IPS-18a (cell line): ENCODE measurements around the gene EXOG.

Experiments used
- H3K27ac ChIP-seq: one replicate; pipeline ENCODE4 v1.5.1; 2013; ENCODE audit warnings: low read length
- H3K27me3 ChIP-seq: one replicate; pipeline ENCODE4 v1.6.1; 2013; ENCODE audit warnings: mild to moderate bottlenecking, low read length; ENCODE audit not compliant: control insufficient read depth, insufficient read depth
- H3K36me3 ChIP-seq: one replicate; pipeline ENCODE4 v1.6.1; 2013; ENCODE audit warnings: low read depth, low read length; ENCODE audit not compliant: control insufficient read depth
- H3K4me1 ChIP-seq: one replicate; pipeline ENCODE4 v1.6.1; 2013; ENCODE audit warnings: low read depth, low read length; ENCODE audit not compliant: control insufficient read depth
- H3K4me3 ChIP-seq: one replicate; pipeline ENCODE4 v1.5.1; 2013; ENCODE audit warnings: low read length
- H3K9ac ChIP-seq: one replicate; pipeline ENCODE4 v1.6.1; 2013; ENCODE audit warnings: mild to moderate bottlenecking, low read length, moderate library complexity
- H3K9me3 ChIP-seq: one replicate; pipeline ENCODE4 v1.6.1; 2013; ENCODE audit warnings: low read depth, low read length; ENCODE audit not compliant: control insufficient read depth

Gene EXOG

GRCh38 chr3:38458796-38459498 is 37.2 kb upstream of the EXOG start:
- Histone ChIP-seq H3K4me1 (peaks cover 15% of the 10 kb centered on the region), H3K27me3 (no peaks in the 10 kb centered on the region), H3K9me3 (no peaks in the 10 kb centered on the region), H3K27ac (no peak overlapping the region), H3K9ac (no peak overlapping the region), H3K4me3 (no peak overlapping the region), H3K36me3 (no peaks in the 10 kb centered on the region)

GRCh38 chr3:38459499-38460048 is 36.6 kb upstream of the EXOG start:
- Histone ChIP-seq H3K27me3 (no peaks in the 10 kb centered on the region), H3K27ac (no peak overlapping the region), H3K4me3 (no peak overlapping the region), H3K36me3 (no peaks in the 10 kb centered on the region), H3K9ac (no peak overlapping the region), H3K9me3 (no peaks in the 10 kb centered on the region), H3K4me1 (peaks cover 15% of the 10 kb centered on the region)

- Histone ChIP-seq H3K27me3 (no peaks in the 10 kb centered on the region), H3K27ac (no peak overlapping the region), H3K36me3 (no peaks in the 10 kb centered on the region), H3K4me1 (peaks cover 15% of the 10 kb centered on the region), H3K4me3 (no peak overlapping the region), H3K9me3 (no peaks in the 10 kb centered on the region), H3K9ac (no peak overlapping the region)
Observed at GRCh38 chr3:38460377-38461270, 35.5 kb upstream of the EXOG start.

- no peaks in the 10 kb centered on the region for H3K27me3 ChIP-seq
- H3K4me1 ChIP-seq: no peaks in the 10 kb centered on the region
- H3K36me3 ChIP-seq: no peaks in the 10 kb centered on the region
- no peak overlapping the region for H3K4me3 ChIP-seq
- no peak overlapping the region for H3K27ac ChIP-seq
- H3K9ac ChIP-seq: no peak overlapping the region
- peaks cover 19% of the 10 kb centered on the region for H3K9me3 ChIP-seq
Observed at GRCh38 chr3:38465588-38466154, 30.5 kb upstream of the EXOG start.

- no peak overlapping the region for H3K4me3 ChIP-seq
- H3K36me3 ChIP-seq: no peaks in the 10 kb centered on the region
- no peak overlapping the region for H3K27ac ChIP-seq
- no peaks in the 10 kb centered on the region for H3K4me1 ChIP-seq
- peaks cover 19% of the 10 kb centered on the region for H3K9me3 ChIP-seq
- H3K27me3 ChIP-seq: no peaks in the 10 kb centered on the region
- H3K9ac ChIP-seq: no peak overlapping the region
Observed at GRCh38 chr3:38468765-38469164, 27.4 kb upstream of the EXOG start.

GRCh38 chr3:38469852-38470251 is 26.3 kb upstream of the EXOG start:
- Histone ChIP-seq H3K9ac (no peak overlapping the region), H3K4me1 (no peaks in the 10 kb centered on the region), H3K36me3 (no peaks in the 10 kb centered on the region), H3K9me3 (peaks cover 19% of the 10 kb centered on the region), H3K27me3 (no peaks in the 10 kb centered on the region), H3K4me3 (no peak overlapping the region), H3K27ac (no peak overlapping the region)

GRCh38 chr3:38471260-38471857 is 24.8 kb upstream of the EXOG start:
- H3K9me3 ChIP-seq: peaks cover 19% of the 10 kb centered on the region
- H3K36me3 ChIP-seq: no peaks in the 10 kb centered on the region
- no peak overlapping the region for H3K4me3 ChIP-seq
- H3K27ac ChIP-seq: no peak overlapping the region
- no peaks in the 10 kb centered on the region for H3K27me3 ChIP-seq
- H3K9ac ChIP-seq: no peak overlapping the region
- H3K4me1 ChIP-seq: no peaks in the 10 kb centered on the region

- Histone ChIP-seq H3K9me3 (peaks cover 19% of the 10 kb centered on the region), H3K36me3 (no peaks in the 10 kb centered on the region), H3K27me3 (no peaks in the 10 kb centered on the region), H3K4me3 (no peak overlapping the region), H3K27ac (no peak overlapping the region), H3K4me1 (no peaks in the 10 kb centered on the region), H3K9ac (no peak overlapping the region)
Observed at GRCh38 chr3:38472342-38472741, 23.8 kb upstream of the EXOG start.

GRCh38 chr3:38473229-38473628 is 22.9 kb upstream of the EXOG start:
- no peak overlapping the region for H3K9ac ChIP-seq

GRCh38 chr3:38474928-38475605 is 21.1 kb upstream of the EXOG start:
- Histone ChIP-seq H3K36me3 (peaks cover 17% of the 10 kb centered on the region), H3K9ac (no peak overlapping the region), H3K4me1 (no peaks in the 10 kb centered on the region), H3K4me3 (no peak overlapping the region), H3K9me3 (peaks cover 5% of the 10 kb centered on the region), H3K27me3 (no peaks in the 10 kb centered on the region), H3K27ac (no peak overlapping the region)

More at GRCh38 chr3:38473229-38473628, 22.9 kb upstream of the EXOG start:
- Histone ChIP-seq H3K27me3 (no peaks in the 10 kb centered on the region), H3K4me1 (no peaks in the 10 kb centered on the region), H3K36me3 (no peaks in the 10 kb centered on the region), H3K4me3 (no peak overlapping the region), H3K27ac (no peak overlapping the region), H3K9me3 (peaks cover 19% of the 10 kb centered on the region)

GRCh38 chr3:38475716-38476115 is 20.4 kb upstream of the EXOG start:
- no peak overlapping the region for H3K27ac ChIP-seq
- H3K9me3 ChIP-seq: no peaks in the 10 kb centered on the region
- H3K4me1 ChIP-seq: no peaks in the 10 kb centered on the region
- H3K9ac ChIP-seq: no peak overlapping the region
- no peaks in the 10 kb centered on the region for H3K27me3 ChIP-seq
- H3K4me3 ChIP-seq: no peak overlapping the region
- H3K36me3 ChIP-seq: peaks cover 23% of the 10 kb centered on the region
